ENCODE results near the gene POC1B.
A peak's percentile ranks its signal among the peaks of the same experiment; 100 is the strongest.

The POC1B gene

GRCh38 chr12:89547101-89547500, 21.3 kb upstream of the POC1B start:
- H3K27ac ChIP-seq: no peak overlapping the region
- TF ChIP-seq ZFX (IDR thresholded peaks at IDR 0.05) (no peak), CTCF (conservative IDR thresholded peaks at IDR 0.05) (no peak)

GRCh38 chr12:89546151-89546550, 20.3 kb upstream of the POC1B start:
- no peak overlapping the region for H3K27ac ChIP-seq
- TF ChIP-seq CTCF (conservative IDR thresholded peaks at IDR 0.05): no peak
- no peak for TF ChIP-seq ZFX (IDR thresholded peaks at IDR 0.05)

GRCh38 chr12:89544681-89545184, 18.9 kb upstream of the POC1B start:
- TF ChIP-seq ZFX (IDR thresholded peaks at IDR 0.05) (no peak), CTCF (conservative IDR thresholded peaks at IDR 0.05) (no peak)
- peak overlapping the region; percentile 16; the same call in 1 of the 2 replicates for H3K27ac ChIP-seq

- H3K27ac ChIP-seq: no peak overlapping the region
- TF ChIP-seq CTCF (conservative IDR thresholded peaks at IDR 0.05) (no peak), ZFX (IDR thresholded peaks at IDR 0.05) (no peak)
Observed at GRCh38 chr12:89544022-89544421, 18.2 kb upstream of the POC1B start.

- H3K27ac ChIP-seq: no peak overlapping the region
- TF ChIP-seq CTCF (conservative IDR thresholded peaks at IDR 0.05) (peak; percentile 88), ZFX (IDR thresholded peaks at IDR 0.05) (no peak)
Observed at GRCh38 chr12:89542912-89543592, 17.2 kb upstream of the POC1B start.

GRCh38 chr12:89542236-89542635, 16.4 kb upstream of the POC1B start:
- no peak overlapping the region for H3K27ac ChIP-seq
- TF ChIP-seq ZFX (IDR thresholded peaks at IDR 0.05) (no peak), CTCF (conservative IDR thresholded peaks at IDR 0.05) (no peak)

- TF ChIP-seq CTCF (conservative IDR thresholded peaks at IDR 0.05) (no peak), ZFX (IDR thresholded peaks at IDR 0.05) (no peak)
- no peak overlapping the region; the same call in 1 of the 2 replicates for H3K27ac ChIP-seq
Observed at GRCh38 chr12:89540586-89540985, 14.7 kb upstream of the POC1B start.
